Measurements from ENCODE around the gene CHCHD5.
A peak's percentile ranks its signal among the peaks of the same experiment; 100 is the strongest.

Gene CHCHD5

GRCh38 chr2:112625474-112626114, 41.2 kb downstream of the CHCHD5 start:
- Histone ChIP-seq H3K79me2 (ENCODE audit: low read length) (no peaks in the 10 kb centered on the region), H3K27ac (ENCODE audit: low read length) (no peak overlapping the region), H3K4me3 (ENCODE audit: low read length) (no peak overlapping the region), H3K27me3 (replicated peaks; ENCODE audit: insufficient read depth, low read length) (peaks cover 38% of the 10 kb centered on the region), H3K4me1 (ENCODE audit: low read length) (peaks cover 10% of the 10 kb centered on the region), H4K20me1 (ENCODE audit: insufficient read depth, low read length) (no peaks in the 10 kb centered on the region), H3K9me3 (replicated peaks; ENCODE audit: insufficient read depth, low read length) (no peaks in the 10 kb centered on the region), H3K9ac (ENCODE audit: low read length) (no peak overlapping the region), H3K9me2 (replicated peaks; ENCODE audit: insufficient read depth, low read length) (no peaks in the 10 kb centered on the region), H2AFZ (ENCODE audit: low read length) (no peak overlapping the region), H3K4me2 (ENCODE audit: low read depth, low read length) (no peak overlapping the region), H3F3A (ENCODE audit: insufficient read depth, low read length) (peaks cover 4% of the 10 kb centered on the region), H3K36me3 (replicated peaks; ENCODE audit: insufficient read depth, low read length) (no peaks in the 10 kb centered on the region)
- TF ChIP-seq EZH2phosphoT487 (IDR thresholded peaks at IDR 0.05; ENCODE audit: low read length) = no peak
- TF ChIP-seq CTCF (IDR thresholded peaks at IDR 0.05; ENCODE audit: low read length) = no peak
- TF ChIP-seq EZH2 (optimal IDR thresholded peaks at IDR 0.05; ENCODE audit: low read depth, low read length) = no peak
- DNase-seq = no peak

GRCh38 chr2:112626604-112627059, 42.2 kb downstream of the CHCHD5 start:
- Histone ChIP-seq H3K9me2 (replicated peaks; ENCODE audit: insufficient read depth, low read length) (no peaks in the 10 kb centered on the region), H2AFZ (ENCODE audit: low read length) (no peak overlapping the region), H4K20me1 (ENCODE audit: insufficient read depth, low read length) (no peaks in the 10 kb centered on the region), H3K9ac (ENCODE audit: low read length) (no peak overlapping the region), H3K4me1 (ENCODE audit: low read length) (peaks cover 19% of the 10 kb centered on the region), H3K79me2 (ENCODE audit: low read length) (no peaks in the 10 kb centered on the region), H3K4me3 (ENCODE audit: low read length) (no peak overlapping the region), H3K27me3 (replicated peaks; ENCODE audit: insufficient read depth, low read length) (peaks cover 43% of the 10 kb centered on the region), H3K4me2 (ENCODE audit: low read depth, low read length) (no peak overlapping the region), H3K36me3 (replicated peaks; ENCODE audit: insufficient read depth, low read length) (no peaks in the 10 kb centered on the region), H3F3A (ENCODE audit: insufficient read depth, low read length) (peaks cover 11% of the 10 kb centered on the region), H3K27ac (ENCODE audit: low read length) (no peak overlapping the region), H3K9me3 (replicated peaks; ENCODE audit: insufficient read depth, low read length) (no peaks in the 10 kb centered on the region)
- peak; percentile 44 for DNase-seq
- TF ChIP-seq EZH2 (optimal IDR thresholded peaks at IDR 0.05; ENCODE audit: low read depth, low read length) (no peak), CTCF (IDR thresholded peaks at IDR 0.05; ENCODE audit: low read length) (peak; percentile 84)

GRCh38 chr2:112627060-112628040, 42.9 kb downstream of the CHCHD5 start:
- no peaks in the 10 kb centered on the region for H3K36me3 ChIP-seq (replicated peaks; ENCODE audit: insufficient read depth, low read length)
- H3K4me3 ChIP-seq (ENCODE audit: low read length) = no peak overlapping the region
- H3K9me3 ChIP-seq (replicated peaks; ENCODE audit: insufficient read depth, low read length) = no peaks in the 10 kb centered on the region
- DNase-seq = no peak
- H3K27me3 ChIP-seq (replicated peaks; ENCODE audit: insufficient read depth, low read length) = peaks cover 50% of the 10 kb centered on the region
- H3F3A ChIP-seq (ENCODE audit: insufficient read depth, low read length) = peaks cover 16% of the 10 kb centered on the region
- H3K4me2 ChIP-seq (ENCODE audit: low read depth, low read length) = no peak overlapping the region
- no peaks in the 10 kb centered on the region for H4K20me1 ChIP-seq (ENCODE audit: insufficient read depth, low read length)
- no peak overlapping the region for H3K27ac ChIP-seq (ENCODE audit: low read length)
- H3K9me2 ChIP-seq (replicated peaks; ENCODE audit: insufficient read depth, low read length) = no peaks in the 10 kb centered on the region
- TF ChIP-seq EZH2phosphoT487 (IDR thresholded peaks at IDR 0.05; ENCODE audit: low read length) (no peak), CTCF (IDR thresholded peaks at IDR 0.05; ENCODE audit: low read length) (no peak), EZH2 (optimal IDR thresholded peaks at IDR 0.05; ENCODE audit: low read depth, low read length) (no peak)
- H3K79me2 ChIP-seq (ENCODE audit: low read length) = no peaks in the 10 kb centered on the region
- peaks cover 24% of the 10 kb centered on the region for H3K4me1 ChIP-seq (ENCODE audit: low read length)
- H3K9ac ChIP-seq (ENCODE audit: low read length) = no peak overlapping the region
- H2AFZ ChIP-seq (ENCODE audit: low read length) = no peak overlapping the region
